Hepatic stellate cell (primary cell): ENCODE results near the gene PIK3CB.
"Not testable (repeated sequence)": the region's sequence is repeated elsewhere in the genome, so short reads cannot be mapped to it uniquely, and the experiment has no call there.

Experiments
- DNase-seq: peaks from one replicate; pipeline ENCODE4 v3.0.0; 2011; ENCODE audit warnings: low spot score

Gene PIK3CB

DNA sequence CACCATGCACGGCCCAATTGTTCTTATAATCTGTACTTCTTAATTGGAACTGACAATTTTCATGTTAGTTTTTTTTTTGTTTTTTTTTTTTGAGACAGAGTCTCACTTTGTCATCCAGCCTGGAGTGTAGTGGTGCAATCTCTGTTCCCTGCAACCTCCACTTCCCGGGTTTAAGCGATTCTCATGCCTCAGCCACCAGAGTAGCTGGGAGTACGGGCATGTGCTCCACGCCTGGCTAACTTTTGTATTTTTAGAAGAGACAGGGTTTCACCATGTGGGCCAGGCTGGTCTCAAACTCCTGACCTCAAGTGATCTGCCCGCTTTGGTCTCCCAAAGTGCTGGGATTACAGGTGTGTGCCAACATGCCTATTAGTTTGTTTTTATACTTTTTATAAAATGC lies 153.8 kb downstream of the PIK3CB start:
- DNase-seq: not testable (repeated sequence)

DNA sequence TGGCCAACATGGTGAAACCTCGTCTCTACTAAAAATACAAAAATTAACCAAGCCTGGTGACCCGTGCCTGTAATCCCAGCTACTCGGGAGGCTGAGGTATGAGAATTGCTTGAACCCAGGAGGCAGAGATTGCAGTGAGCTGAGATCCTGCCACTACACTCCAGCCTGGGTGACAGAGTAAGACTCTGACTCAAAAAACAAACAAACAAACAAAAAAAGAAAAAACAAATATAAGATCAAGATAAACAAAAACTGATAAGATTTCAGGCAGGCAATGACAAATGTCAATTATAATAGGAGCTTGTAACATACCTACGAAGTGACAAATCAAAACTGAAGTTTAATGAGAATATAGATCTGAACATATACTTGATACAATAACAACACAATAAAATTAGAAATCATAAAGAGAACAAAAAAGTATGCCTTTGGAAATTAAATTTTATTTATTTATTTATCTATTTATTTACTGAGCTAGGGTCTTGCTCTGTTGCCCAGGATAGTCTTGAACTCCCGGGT lies 155.8 kb downstream of the PIK3CB start:
- no peak for DNase-seq

DNA sequence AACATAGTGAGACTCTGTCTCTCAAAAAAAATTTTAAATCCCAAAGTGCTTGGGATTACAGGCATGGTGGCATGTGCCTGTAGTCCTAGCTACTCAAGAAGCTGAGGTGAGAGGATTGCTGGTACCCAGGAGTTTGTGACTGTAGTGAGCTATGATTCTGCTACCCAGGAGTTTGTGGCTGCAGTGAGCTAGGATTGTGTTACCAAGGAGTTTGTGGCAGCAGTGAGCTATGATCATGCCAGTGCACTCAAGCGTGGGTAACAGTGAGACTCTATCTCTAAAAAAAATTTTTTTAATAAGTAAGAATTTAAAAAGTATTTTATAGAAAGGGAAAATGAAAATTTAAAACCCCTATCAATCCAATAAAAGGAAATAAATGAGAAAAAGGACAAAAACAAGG lies 156.6 kb downstream of the PIK3CB start:
- DNase-seq: no peak

DNA sequence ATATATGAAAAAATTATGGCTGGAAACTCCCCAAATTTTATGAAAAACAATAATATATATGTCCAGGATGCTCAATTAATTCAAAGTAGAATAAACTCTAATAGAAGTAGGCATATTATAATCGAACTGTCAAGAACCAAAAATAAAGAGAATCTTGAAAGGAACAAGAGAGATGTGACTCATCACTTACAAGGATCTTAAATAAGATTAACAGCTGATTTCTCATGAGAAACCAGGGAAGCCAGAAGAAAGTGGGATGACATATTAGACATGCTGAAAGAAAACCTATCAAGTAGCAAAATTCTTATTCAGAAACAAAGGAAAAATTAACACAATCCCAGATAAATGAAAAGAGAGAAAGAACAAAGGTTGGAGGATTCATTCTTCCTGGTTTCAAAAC lies 159.3 kb downstream of the PIK3CB start:
- no peak for DNase-seq

DNA sequence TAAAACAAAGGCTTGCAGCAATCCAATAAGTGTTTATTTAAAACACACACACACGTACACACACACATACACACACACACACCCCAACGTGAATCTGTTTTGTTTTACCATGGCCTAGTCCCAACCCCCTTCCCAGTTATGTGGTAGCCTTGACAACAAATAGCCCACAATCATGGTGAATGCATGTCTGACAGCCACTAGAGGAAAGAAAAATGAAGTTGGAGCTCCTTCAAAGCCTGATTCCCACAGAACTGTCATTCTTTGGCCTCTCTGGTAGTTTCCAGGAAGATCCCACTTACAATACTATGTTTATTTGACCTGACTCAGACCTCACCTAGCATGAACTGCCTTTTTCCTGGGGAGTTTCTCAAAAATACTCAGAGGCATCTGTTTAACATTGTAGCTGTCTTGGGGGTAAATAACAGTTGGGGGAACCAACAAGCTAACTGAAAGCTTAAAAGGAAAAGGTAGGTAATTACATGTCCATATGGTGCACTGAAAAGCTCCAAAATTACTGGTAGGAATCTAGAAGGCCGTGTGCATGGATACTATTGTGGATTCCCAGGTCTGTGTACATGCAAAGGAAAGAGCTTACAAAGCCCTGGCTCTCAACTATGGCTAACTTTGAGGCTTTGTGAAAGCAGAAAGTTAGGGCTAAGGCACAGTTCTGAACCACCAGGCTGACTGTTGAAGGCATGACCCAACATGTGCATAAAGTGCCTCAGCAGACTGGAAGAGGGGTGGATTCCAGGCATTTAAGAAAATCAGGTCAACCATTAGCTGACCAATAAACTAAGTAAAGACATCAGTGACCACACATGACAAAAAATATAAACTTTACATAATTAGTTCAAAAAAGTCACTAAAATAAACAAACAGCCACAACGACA lies 160.8 kb downstream of the PIK3CB start:
- peak; percentile 5 for DNase-seq

DNA sequence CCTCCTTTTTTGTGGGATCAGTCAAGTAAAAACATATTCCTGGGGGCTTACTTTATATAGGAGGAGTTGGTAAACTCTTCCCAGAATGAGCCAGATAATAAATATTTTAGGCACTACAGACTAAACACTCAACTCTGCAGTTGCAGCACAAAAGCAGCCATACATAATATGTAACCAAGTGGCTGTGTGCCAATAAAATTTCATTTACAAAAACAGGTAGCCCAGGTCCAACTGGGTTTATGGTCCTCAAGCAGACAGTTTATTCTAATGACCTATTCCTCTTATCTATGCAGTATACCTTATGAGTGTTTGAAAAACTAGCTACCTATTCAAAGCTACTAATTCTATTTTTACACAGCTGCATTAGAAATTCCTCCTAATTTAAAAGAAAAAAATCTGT lies 164.3 kb downstream of the PIK3CB start:
- no peak for DNase-seq

DNA sequence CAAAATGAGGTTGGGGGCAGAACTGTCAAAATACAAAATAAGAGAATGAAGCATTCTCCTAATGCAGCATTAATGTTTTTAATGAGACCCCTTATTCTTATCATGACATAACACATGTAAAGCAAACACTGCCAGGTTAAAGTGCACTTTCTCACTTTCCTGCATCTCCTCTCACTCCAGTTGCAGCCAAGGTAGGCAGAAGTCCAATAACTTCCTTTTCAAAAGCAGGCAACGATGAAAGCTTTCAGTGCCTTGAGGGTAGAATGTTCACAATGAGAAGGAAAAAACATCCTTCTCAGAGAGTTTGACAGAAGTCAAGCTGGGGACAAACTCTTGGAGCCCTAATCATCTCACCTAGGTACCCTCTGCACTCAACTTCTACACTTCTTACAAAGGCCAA lies 166.6 kb downstream of the PIK3CB start:
- DNase-seq: no peak

DNA sequence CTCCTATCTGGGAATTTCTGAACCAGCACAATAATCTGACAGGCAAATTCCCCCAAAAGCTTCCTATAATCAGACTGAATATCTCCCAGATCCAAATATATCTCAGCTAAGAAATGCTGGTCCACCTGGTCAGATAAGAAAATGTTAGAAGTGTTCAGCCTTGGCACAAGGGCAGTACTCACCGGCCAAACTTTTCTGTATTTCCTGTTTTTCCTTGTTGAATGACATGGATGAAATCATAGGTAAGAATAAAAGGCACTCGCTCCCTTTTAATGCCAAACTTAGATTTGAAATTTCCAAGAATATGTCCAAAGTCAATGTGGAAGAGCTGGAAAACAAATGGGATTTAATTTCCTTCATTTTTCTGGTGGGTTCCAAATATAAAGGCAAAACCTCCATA lies 177.2 kb downstream of the PIK3CB start:
- no peak for DNase-seq

DNA sequence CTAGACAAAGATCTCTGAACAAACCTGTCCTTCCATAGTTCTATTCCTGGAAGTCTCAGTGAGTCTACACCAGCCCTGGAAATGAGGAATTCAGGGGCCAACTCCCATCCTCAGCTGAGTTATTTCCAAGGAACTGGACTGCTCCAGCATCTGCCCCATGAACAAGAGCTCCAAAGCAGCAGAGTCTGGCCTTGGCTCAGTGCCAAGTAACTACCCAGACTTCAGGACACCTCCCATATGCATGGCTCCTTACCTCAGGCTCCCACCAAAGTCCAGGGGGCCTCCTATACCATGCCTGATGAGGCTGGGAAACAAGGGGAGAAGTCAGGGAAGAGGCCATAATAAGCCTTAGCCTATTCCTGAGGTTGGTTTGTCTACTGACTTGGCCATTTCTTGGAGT lies 181.2 kb downstream of the PIK3CB start:
- no peak for DNase-seq

DNA sequence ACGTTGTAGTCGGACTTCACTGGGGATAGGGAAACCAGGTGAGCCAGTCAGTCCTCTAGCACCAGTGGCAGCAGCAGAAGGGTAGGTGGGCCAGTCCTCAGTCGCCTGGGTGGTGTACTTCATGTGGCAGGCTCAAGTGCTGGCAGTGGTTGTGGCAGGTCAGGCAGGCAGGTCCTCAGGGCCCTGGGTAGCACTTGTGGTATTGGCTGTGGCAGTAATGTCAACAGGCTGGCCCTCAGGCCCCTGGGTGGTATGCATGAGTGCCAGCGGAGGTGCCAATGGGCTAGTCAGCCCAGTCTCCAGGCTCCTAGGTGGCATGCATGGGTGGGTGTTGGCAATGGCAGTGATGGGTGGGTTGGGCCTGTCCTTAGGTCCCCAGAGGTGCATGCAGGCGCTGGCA lies 185.6 kb downstream of the PIK3CB start:
- DNase-seq: no peak

DNA sequence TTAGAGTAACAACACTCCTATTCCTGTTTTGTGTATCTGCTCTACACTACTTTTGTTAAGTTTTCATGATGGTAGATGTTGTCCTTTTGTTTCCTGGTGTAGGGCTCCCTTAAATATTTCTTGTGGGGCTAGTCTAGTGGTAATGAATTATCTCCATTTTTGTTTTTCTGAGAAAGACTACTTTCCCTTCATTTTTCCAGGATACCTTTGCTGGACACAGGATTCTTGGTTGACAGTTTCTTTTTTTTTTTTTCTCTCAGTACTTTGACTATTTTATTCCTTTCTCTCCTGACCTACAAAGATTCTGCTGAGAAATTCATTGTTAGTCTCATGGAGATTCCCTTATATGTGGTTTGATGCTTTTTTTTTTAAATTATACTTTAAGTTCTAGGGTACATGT lies 188.2 kb downstream of the PIK3CB start:
- DNase-seq: no peak

DNA sequence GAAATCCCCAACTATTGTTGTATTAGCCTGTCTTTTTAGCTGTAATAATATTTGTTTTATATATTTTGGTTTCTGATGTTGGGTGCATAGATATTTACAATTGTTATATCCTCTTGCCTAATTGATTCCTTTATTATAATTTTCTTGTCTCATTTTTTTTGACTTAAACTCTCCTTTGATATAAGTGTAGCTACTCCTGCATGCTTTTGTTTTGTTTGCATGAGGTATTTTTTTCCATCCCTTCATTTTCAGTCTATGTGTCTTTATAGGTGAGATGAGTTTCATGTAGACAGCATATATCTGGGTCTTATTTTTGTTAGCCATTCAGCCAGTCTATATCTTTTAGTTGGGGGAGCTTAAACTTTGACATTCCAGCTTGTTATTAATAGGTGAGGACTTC lies 188.7 kb downstream of the PIK3CB start:
- no peak for DNase-seq

DNA sequence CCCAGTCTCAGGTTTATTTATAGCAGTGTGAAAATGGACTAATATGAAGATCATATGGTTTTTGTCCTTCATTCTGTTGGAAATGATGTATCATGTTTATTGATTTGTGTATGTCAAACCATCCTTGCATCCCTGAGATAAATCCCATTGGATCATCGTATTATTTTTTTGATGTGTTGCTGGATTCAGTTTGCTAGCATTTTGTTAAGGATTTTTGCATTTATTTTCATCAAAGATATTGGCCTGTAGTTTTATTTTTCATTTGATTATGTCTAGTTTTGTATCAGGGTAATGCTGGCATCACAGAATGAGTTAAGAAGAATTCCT lies 191.8 kb downstream of the PIK3CB start:
- DNase-seq: no peak

DNA sequence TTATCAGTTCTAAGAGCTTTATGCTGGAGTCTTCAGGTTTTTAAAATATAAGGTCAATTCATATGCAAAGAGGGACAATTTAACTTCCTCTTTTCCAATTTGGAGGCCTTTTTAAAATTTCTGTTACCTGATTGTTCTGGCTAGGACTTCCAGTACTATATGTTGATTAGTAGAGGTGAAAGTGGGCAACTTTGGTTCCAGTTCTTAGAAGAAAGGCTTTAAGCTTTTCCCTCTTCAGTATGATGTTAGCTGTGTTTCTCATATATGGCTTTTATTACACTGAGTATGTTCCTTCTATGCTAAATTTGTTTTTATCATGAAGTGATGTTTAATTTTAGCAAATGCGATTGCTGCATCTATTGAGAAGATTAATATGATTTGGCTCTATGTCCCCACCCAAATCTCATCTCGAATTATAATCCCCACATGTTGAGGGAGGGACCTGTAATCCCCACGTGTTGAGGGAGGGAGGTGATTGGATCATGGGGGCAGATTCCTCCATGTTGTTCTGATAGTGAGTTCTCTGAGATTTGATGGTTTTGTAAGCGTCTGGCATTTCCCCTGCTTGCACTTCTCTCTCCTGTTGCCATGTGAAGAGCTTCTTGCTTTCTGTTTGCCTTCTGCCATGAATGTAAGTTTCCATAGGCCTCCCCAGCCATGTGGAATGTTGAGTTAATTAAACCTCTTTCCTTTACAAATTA lies 192.4 kb downstream of the PIK3CB start:
- DNase-seq: no peak

DNA sequence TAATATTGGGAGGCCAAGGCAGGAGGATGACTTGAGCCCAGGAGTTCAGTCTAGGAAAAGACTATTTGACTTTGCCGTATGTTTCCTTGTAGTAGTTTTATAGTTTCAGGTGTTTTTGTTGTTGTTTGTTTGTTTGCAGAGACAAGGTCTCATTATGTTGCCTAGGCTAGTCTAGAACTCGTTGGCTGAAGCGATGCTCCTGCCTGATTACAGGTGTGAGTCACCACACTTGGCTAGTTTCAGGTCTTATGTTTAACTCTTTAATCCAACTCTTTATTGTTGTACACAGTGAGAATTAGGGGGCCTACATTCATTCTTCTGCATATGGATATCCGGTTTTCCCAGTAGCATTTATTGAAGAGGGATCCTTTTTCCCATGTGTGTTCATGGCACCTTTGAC lies 194.2 kb downstream of the PIK3CB start:
- no peak for DNase-seq

DNA sequence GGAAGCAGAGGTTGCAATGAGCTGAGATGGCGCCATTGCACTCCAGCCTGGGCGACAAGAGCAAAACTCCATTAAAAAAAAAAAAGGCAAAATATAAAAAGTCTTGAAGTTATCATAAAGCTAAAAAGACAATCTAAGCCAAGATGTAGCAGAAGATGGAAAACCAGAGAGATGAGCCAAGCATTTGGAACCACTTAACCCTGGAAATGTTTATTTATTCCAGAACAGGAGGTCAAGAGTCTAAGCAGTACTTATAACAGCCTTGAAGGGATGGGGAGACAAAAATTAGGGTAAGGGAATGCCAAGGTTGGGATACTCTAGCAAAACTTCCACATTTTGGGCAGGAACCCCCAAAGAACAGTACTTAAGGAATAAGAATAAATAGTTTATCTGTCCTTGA lies 196.1 kb downstream of the PIK3CB start:
- DNase-seq: no peak

DNA sequence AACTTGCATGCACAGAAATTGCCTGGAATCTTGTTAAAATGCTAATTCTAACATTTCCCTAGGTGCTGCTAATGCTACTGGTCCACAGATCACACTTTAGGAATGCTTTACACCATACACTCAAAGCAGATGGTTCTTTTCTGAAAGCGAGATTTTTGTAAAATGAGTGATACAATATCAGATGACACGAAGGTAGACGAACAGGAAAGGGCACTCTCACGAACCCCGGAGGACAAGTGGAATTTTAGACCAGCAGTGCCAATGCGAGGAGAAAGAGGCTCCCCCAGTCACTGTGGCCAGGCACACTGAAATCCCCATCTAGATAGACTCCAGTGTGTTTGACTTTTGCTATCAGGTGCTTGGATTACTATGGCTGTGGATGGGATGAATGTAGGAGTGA lies 205.2 kb downstream of the PIK3CB start:
- no peak for DNase-seq

DNA sequence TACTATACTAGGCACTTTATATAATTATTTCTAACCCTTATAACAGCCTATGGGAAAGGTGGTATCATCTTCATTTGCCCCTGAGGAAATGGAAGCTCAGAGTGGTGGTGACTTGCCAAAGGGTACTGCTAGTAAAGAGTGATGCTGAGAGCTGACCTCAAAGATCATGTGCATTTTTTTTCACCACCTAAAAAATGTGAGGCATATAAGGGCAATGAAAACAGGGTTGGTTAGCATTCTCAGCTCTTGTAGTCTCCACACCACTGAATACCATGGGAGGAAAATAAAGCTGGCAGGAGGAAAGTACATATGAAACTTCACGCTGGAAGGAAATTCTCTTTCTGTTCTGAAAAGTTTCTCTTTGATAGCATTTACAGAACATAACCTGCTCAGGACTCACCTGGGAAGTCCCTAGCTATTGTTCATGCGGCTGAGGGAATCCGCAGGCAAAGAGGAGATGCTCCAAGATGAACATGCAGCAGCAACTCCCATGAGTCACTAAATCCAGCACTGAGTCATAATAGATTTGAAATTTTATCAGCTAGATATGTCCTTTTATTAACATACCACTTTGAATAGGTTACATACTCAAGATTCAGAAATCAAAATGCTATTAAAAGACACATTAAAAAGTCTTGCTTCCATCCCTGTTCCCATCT lies 208.9 kb downstream of the PIK3CB start:
- DNase-seq: peak; percentile 12

DNA sequence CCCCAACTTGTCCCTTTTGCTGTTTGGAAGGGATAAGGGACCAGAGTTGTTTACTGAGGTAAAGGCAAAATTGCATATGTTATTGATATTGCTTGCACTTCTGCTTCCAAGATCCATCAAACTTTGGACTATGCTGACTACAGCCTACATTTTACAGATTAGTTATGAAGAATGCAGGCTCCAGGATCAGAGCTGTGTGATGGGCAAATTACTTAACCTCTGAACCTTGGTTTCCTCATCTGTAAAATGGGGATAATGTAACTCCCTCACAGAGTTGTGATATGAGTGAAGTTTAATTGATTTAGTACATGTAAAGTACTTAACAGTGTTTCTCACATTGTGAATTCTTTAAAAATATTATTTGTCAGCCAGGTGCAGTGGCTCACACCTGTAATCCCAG lies 210.2 kb downstream of the PIK3CB start:
- no peak for DNase-seq

DNA sequence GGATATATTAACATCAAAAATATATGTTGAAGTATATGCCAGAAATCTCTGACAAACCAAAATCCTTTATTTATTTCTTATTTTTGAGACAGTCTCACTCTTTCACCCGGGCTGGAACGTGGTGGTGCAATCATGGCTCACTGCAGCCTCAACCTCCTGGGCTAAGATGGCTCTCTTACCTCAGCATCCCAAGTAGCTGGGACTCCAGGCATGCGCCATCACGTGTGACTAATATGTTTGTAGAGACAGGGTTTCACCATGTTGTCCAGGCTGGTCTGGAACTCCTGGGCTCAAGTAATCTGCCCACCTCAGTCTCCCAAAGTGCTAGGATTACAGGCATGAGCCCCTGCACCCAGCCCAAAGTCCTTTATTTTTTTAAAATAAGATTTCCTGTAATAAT lies 214.3 kb downstream of the PIK3CB start:
- no peak for DNase-seq

DNA sequence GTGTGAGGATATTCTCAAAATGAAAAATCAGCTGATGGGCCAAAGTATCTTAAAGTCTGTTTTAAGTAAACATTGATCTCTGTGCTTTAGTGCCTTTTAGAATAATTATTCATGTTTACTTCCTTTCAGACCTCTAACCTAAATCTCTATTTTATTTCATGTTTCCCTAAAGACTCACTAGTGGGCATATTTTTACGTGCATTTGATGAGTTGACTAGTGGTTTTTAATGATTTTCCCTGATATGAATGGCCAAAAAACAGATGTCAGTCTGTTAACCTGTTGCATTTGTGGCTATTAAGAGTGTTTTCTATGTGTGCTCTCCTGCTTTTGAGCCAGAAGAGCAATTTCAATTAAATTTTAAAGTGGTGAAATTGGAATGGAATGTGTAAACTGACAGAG lies 219.3 kb downstream of the PIK3CB start:
- DNase-seq: no peak

DNA sequence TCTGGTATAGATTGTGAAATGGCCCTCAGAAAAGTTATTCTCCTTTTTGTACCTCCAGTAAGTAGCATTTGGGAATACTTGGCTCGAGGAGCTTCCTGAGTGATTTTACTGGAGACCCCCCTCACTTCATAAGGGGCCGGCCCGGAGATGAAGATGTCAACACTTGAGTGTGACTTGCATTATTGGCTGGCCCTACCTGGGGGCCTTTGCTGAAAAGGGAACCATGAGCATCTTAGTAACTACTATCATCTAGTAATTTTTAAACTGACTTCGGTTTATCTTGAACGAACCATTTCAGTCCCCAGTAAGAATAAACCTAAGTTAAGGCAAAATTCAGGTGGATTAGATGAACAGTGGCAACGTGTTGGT lies 224.8 kb downstream of the PIK3CB start:
- no peak for DNase-seq
